HepG2 (cell line): Measurements from ENCODE around the gene ZNF853. TPM values are rescaled to one million over a fixed set of nuclear protein-coding genes. Genes with fewer than 3 reads are reported as not detected.

Source experiments
- ARNTL ChIP-seq: sonication (generic); formaldehyde crosslinking; IDR thresholded peaks from 2 replicates; pipeline ENCODE4 v1.4.0; 2020; ENCODE audit warnings: mild to moderate bottlenecking, missing genetic modification reagents
- CENPT ChIP-seq: sonication (generic); formaldehyde crosslinking; IDR thresholded peaks from 2 replicates; pipeline ENCODE4 v1.8.0; 2022; ENCODE audit warnings: low read depth, mild to moderate bottlenecking, moderate library complexity, missing genetic modification reagents
- CREBL2 ChIP-seq: sonication (generic); formaldehyde crosslinking; IDR thresholded peaks from 2 replicates; pipeline ENCODE4 v1.8.1; 2023; ENCODE audit warnings: missing genetic modification reagents, mild to moderate bottlenecking, borderline replicate concordance
- E2F5 ChIP-seq: sonication (generic); formaldehyde crosslinking; conservative IDR thresholded peaks from 2 replicates; pipeline ENCODE4 v1.4.0; 2020; ENCODE audit warnings: missing genetic modification reagents
- HNF4A ChIP-seq: sonication (generic); formaldehyde crosslinking; IDR thresholded peaks from 2 replicates; pipeline ENCODE4 v1.4.0; 2020; ENCODE audit warnings: missing genetic modification reagents
- MED1 ChIP-seq: sonication (generic); formaldehyde crosslinking; IDR thresholded peaks from 2 replicates; pipeline ENCODE4 v1.4.0; 2020; ENCODE audit warnings: missing genetic modification reagents
- MIXL1 ChIP-seq: IDR thresholded peaks from 2 replicates; pipeline ENCODE4 v1.6.1; 2016
- MTA3 ChIP-seq: sonication (generic); formaldehyde crosslinking; IDR thresholded peaks from 2 replicates; pipeline ENCODE4 v1.4.0; 2020; ENCODE audit warnings: missing genetic modification reagents
- MTERF4 ChIP-seq: sonication (generic); formaldehyde crosslinking; IDR thresholded peaks from 2 replicates; pipeline ENCODE4 v1.8.0; 2023; ENCODE audit warnings: mild to moderate bottlenecking, missing genetic modification reagents
- PCBP1 ChIP-seq: fragments of 200-400 bp; formaldehyde crosslinking; IDR thresholded peaks from 2 replicates; pipeline ENCODE4 v1.6.1; 2017; ENCODE audit warnings: mild to moderate bottlenecking, low read depth, low read length, borderline replicate concordance
- PHB2 ChIP-seq: fragments of 450-650 bp; IDR thresholded peaks from 2 replicates; pipeline ENCODE4 v1.6.1; 2018; ENCODE audit not compliant: partially characterized antibody
- SAP130 ChIP-seq: IDR thresholded peaks from 2 replicates; pipeline ENCODE4 v1.6.1; 2016; ENCODE audit warnings: low read depth
- SMAD1 ChIP-seq: sonication (generic); formaldehyde crosslinking; IDR thresholded peaks from 2 replicates; pipeline ENCODE4 v1.4.0; 2020; ENCODE audit warnings: missing genetic modification reagents, low read depth, mild to moderate bottlenecking, borderline replicate concordance
- U2AF1 ChIP-seq: fragments of 200-400 bp; formaldehyde crosslinking; optimal IDR thresholded peaks from 2 replicates; pipeline ENCODE3; 2017; ENCODE audit warnings: mild to moderate bottlenecking, low read depth, low read length
- XBP1 ChIP-seq: sonication (generic); formaldehyde crosslinking; IDR thresholded peaks from 2 replicates; pipeline ENCODE4 v1.5.0; 2020; ENCODE audit warnings: missing genetic modification reagents
- ZFP1 ChIP-seq: IDR thresholded peaks from 2 replicates; pipeline ENCODE4 v1.6.1; 2016
- ZFP36L1 ChIP-seq: sonication (generic); formaldehyde crosslinking; IDR thresholded peaks from 2 replicates; pipeline ENCODE4 v1.8.0; 2022; ENCODE audit warnings: mild to moderate bottlenecking, missing genetic modification reagents, moderate library complexity
- ZNF224 ChIP-seq: sonication (generic); formaldehyde crosslinking; IDR thresholded peaks from 2 replicates; pipeline ENCODE4 v1.5.0; 2020; ENCODE audit warnings: mild to moderate bottlenecking, missing genetic modification reagents
- ZNF296 ChIP-seq: sonication (generic); formaldehyde crosslinking; conservative IDR thresholded peaks from 2 replicates; pipeline ENCODE4 v1.5.0; 2020; ENCODE audit warnings: mild to moderate bottlenecking, missing genetic modification reagents
- ZNF33A ChIP-seq: sonication (generic); formaldehyde crosslinking; IDR thresholded peaks from 2 replicates; pipeline ENCODE4 v1.5.1; 2020; ENCODE audit warnings: missing genetic modification reagents, mild to moderate bottlenecking, moderate library complexity, borderline replicate concordance
- ZNF574 ChIP-seq: sonication (generic); formaldehyde crosslinking; IDR thresholded peaks from 2 replicates; pipeline ENCODE4 v1.4.0; 2020; ENCODE audit warnings: missing genetic modification reagents
- ZNF841 ChIP-seq: sonication (generic); formaldehyde crosslinking; IDR thresholded peaks from 2 replicates; pipeline ENCODE4 v1.8.1; 2023; ENCODE audit warnings: missing genetic modification reagents, borderline replicate concordance
- ZSCAN31 ChIP-seq: sonication (generic); formaldehyde crosslinking; IDR thresholded peaks from 2 replicates; pipeline ENCODE4 v1.5.0; 2020; ENCODE audit warnings: low read depth, mild to moderate bottlenecking, missing genetic modification reagents
- polyA plus RNA-seq, 8 experiments: library from polyadenylated mRNA; depleted of rRNA in 3 of 8; stranded (reverse) in 7 of 8; unstranded in 1 of 8; fragments of >200 nt; fragmentation: Illumina TruSeq in 4 of 8; extraction: Trizol in 4 of 8; gene quantifications; 2 replicates each; pipeline versions ENCODE4 v1.2.1 to v1.2.3, GENCODE V29; 2011 to 2016; ENCODE audit warnings: low read depth in 4 of 8, missing spikeins in 1 of 8, mixed read lengths in 1 of 8; ENCODE audit not compliant: insufficient read depth in 1 of 8
- total RNA-seq, 5 experiments: library from RNA; depleted of rRNA; stranded (reverse); fragments of >200 nt; fragmentation: Illumina TruSeq; extraction: Trizol; gene quantifications; 2 replicates each; pipeline ENCODE4 v1.2.3, GENCODE V29; 2016; ENCODE audit warnings: low read depth in 1 of 5

ZNF853 gene
- total and polyA plus RNA-seq, 2 of the 13 experiments (the other 11 are each of a cell fraction or from before 2014, with no cell fraction given) = 2.1 to 6.2 TPM

- TF ChIP-seq SMAD1 (no peak), XBP1 (CRISPR knock-in tag) (no peak), ZNF574 (CRISPR knock-in tag) (no peak), ZSCAN31 (CRISPR knock-in tag) (no peak), MTA3 (CRISPR knock-in tag) (no peak), ZNF296 (CRISPR knock-in tag) (no peak), ZFP1 (CRISPR knock-in tag) (no peak), ZNF841 (CRISPR knock-in tag) (no peak), MED1 (CRISPR knock-in tag) (peak; percentile 84), ZNF33A (CRISPR knock-in tag) (no peak), U2AF1 (no peak), CREBL2 (no peak), MTERF4 (CRISPR knock-in tag) (no peak), ZNF224 (CRISPR knock-in tag) (no peak), HNF4A (CRISPR knock-in tag) (peak; percentile 61), SAP130 (CRISPR knock-in tag) (peak; percentile 64), ARNTL (CRISPR knock-in tag) (no peak), E2F5 (no peak), CENPT (CRISPR knock-in tag) (no peak), PCBP1 (no peak), PHB2 (no peak), MIXL1 (CRISPR knock-in tag) (no peak; the same call in 1 of the 2 replicates), ZFP36L1 (CRISPR knock-in tag) (no peak)
These were observed 40.0 kb upstream of the ZNF853 start (continued) for GRCh38 chr7:6575281-6576023.
